Stimulated activated CD4-positive, alpha-beta T cell treated with anti-CD3 and anti-CD28 coated beads, Interleukin-1b, Interleukin-23, amount 100 ng/mL, for 24 hours (primary cell): ENCODE results near the gene CPE.
A peak's percentile ranks its signal among the peaks of the same experiment; 100 is the strongest.
"Not testable (repeated sequence)": the region's sequence is repeated elsewhere in the genome, so short reads cannot be mapped to it uniquely, and the experiment has no call there.

Experiments
- DNase-seq, 4 experiments: peaks; one replicate each; pipeline ENCODE4 v3.0.0-alpha.2; 2020; ENCODE audit warnings: low read depth in 4 of 4, low spot score in 1 of 4

CPE gene

DNA sequence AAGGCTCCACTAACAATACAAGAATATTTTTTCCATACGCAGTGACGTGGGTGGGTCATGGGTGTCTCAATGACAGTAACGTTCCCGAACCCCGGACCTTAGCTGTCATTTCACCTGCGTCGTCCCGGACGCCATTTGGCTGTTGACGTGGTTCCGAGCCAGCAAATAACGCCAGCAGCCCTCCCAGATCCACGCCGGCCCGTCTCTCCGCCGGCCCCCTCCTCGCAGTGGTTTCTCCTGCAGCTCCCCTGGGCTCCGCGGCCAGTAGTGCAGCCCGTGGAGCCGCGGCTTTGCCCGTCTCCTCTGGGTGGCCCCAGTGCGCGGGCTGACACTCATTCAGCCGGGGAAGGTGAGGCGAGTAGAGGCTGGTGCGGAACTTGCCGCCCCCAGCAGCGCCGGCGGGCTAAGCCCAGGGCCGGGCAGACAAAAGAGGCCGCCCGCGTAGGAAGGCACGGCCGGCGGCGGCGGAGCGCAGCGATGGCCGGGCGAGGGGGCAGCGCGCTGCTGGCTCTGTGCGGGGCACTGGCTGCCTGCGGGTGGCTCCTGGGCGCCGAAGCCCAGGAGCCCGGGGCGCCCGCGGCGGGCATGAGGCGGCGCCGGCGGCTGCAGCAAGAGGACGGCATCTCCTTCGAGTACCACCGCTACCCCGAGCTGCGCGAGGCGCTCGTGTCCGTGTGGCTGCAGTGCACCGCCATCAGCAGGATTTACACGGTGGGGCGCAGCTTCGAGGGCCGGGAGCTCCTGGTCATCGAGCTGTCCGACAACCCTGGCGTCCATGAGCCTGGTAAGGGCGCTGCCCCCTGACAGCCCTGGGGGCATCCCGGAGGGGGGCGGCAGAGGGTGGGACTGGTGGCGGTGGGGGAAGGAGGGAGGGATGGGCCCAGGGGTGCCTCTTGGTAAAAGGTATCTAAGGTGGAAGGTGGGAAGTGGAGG is at the start of gene CPE:
Gene CPE, plus strand, starts transcription at position 264 of the 933 bp plus-strand sequence. Its CDS starts 214 bp downstream, at position 478.
- DNase-seq = peak in 3 of 4 experiments; percentile 11 to 54 (median 20)

DNA sequence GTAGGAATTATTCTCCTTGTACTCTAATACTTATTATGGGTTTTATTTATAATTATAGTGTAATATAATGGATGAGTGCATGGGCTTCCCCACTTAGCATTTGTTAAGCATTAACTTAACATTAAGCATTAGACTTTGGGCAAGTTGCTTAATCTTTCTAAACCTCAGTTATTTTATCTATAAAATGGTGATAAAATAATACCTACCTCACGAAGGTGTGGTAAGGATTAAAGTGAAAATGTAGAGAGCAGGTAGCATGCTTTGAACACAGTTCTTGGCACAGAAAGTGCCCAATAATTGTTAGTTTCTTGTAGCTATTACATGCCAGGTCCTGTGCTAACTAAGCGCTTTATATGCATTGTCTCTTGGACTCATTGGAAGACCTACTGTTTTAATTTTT is 48.7 kb upstream of the CPE start:
- no peak for DNase-seq

DNA sequence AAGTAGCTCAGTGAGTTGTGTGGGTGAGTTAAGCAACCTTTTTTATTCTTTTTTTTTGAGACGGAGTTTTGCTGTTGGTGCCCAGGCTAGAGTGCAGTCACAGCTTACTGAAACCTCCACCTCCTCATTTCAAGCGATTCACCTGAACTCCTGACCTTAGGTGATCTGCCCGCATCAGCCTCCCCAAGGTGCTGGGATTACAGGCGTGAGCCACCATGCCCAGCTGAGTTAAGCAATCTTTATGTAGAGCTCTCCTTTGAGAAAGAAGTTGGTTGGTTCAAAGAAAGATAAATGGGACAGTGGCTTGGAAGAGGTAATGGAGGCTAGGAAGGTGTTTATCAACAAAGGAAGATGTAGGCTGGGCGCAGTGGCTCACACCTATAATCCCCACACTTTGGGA is 48.1 kb upstream of the CPE start:
- DNase-seq = no peak

DNA sequence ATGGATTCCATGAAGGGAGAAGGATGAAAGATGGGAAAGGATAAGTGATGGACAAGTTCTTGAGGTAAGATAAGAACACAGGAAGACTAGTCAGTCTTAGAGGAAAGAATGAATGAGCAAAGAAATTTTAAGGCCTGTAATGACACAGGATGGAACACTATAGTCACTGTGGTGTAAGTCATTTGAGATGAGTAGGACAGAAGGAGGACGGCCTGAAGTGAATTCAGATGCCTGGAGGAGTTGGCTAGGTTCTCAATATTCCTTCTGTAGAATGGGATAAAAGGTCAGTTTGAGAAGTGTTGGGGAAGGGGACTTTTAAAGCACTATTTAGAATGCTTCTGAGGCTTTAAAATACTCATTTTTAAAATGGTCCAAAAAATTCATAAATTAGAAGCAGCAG is 47.4 kb upstream of the CPE start:
- no peak for DNase-seq

DNA sequence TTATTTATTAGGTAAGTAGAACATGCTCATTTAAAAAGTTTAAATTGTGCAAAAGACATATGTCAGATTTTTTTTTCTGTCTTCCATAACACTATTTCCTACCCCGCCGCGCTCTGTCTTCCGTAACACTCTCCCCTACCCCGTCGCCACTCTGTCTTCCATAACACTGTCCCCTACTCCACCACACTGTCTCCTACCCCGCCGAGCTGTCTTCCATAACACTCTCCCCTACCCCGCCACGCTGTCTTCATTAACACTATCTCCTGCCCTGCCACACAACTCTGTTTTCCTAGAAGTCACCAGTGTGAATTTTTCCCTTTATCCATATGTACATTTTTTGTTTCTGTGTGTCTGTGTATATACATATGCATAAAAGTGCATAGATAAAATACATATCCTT is 47.0 kb upstream of the CPE start:
- no peak for DNase-seq

DNA sequence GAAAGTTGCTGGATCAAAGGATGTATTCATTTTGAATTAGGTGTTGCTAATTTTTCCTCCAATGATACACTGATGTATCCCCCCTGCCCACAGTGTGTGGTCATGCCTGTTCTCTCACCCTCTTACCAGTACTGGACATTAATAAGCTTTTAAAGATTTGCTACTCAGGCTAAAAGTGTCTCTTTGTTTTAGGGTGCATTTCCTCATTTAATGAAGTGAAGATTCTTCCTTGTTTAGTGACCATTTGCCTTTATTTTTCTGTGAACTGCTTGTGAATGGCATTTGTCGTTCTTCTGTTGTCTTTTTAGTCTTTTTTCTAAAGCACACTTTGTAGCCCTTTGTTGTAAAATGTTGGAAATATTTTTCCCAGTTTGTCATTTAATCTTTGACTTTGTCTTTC is 46.3 kb upstream of the CPE start:
- DNase-seq = no peak

DNA sequence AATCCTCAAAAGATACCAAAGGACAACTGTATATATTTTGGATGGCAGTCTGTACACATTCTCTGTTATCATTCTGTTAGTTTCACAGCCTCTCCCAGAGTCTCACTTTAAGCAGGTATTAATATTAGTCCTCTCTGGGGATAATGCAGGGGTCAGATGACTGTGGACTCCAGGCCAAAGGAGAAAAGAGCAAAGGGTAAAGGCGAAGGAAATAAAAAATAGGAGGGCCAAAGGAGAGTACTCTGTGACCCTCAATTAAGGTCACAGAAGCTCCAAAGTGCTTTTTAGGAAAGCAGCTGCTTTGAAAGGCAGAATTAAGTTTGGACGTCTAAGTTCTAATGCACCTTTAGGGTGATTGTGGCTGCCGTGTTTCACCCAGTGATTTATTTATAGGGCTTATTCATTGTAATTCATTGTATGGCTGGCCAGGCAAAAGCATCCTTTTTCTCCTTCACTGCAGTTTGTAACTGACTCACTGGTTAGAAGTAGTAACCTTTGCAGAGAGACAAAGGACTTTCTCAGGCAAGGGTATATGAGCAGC is 43.6 kb upstream of the CPE start:
- no peak for DNase-seq

DNA sequence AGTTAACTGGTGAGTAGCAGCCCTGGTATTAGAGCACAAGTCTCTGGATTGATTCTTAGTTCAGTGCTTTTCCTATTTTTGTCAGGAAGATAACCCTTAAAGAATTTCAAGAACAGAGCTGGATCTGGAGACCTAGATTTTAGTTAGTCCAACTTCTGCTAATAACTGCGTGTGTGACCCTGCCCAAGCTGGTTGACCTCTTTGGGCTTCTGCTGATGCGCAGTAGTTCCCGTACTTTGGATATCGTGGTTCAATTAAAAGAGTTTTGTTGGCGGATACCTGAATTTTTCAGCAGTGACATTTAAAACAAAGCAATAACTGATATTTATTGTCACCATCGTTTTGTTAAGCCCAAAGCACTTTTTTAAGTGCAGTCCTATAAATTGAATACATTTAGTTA is 42.1 kb upstream of the CPE start:
- no peak for DNase-seq

DNA sequence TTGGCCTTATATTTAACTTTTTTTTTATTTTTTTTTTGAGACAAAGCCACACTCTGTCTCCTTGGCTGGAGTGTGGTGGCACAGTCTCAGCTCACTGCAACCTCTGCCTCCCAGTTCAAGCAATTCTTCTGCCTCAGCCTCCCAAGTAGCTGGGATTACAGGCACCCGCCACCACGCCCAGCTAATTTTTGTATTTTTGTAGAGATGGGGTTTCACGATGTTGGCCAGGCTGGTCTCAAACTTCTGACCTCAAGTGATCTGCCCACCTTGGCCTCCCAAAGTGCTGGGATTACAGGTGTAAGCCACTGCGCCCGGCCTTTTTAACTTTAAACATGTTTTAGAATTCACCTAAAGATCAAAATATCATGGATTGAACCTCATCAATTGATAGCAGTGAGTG is 36.5 kb upstream of the CPE start:
- DNase-seq = not testable (repeated sequence)

DNA sequence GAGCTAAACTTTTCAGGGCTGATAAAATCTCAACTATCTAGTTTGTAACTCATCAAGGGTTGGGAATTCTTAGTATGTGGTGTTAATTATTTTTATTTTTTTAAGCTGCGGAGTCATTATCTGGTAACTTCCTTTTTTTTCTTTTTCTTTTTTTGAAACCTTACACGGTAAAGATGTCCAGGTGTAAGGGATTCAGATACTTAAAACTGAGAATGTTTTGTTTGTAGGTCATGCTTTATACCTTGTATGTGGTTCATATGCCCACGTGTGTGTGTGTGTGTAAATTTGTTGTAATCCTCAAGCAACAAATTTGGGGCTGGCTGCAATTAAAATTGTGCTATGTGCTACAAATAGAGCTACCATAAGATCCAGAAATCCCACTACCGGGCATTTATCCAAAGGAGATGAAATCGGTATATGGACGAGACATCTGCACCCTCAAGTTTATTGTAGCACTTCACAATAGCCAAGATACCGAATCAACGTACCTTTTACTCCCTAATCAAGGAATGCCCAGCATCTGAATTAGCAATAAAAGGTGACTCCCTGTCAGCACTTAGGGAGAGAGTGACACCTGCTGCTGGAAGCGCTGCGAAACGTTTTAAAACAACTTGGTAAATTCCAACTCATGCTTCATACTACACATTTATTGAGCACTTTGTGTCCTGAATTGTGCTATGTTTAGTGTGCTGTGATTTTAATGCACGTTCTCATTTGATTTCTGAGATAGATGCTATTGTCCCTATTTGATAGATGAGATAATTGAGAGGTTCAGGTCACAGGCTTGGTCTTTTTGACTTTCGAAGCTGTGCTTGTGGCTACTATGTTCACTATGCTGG is 35.2 kb upstream of the CPE start:
- no peak for DNase-seq

DNA sequence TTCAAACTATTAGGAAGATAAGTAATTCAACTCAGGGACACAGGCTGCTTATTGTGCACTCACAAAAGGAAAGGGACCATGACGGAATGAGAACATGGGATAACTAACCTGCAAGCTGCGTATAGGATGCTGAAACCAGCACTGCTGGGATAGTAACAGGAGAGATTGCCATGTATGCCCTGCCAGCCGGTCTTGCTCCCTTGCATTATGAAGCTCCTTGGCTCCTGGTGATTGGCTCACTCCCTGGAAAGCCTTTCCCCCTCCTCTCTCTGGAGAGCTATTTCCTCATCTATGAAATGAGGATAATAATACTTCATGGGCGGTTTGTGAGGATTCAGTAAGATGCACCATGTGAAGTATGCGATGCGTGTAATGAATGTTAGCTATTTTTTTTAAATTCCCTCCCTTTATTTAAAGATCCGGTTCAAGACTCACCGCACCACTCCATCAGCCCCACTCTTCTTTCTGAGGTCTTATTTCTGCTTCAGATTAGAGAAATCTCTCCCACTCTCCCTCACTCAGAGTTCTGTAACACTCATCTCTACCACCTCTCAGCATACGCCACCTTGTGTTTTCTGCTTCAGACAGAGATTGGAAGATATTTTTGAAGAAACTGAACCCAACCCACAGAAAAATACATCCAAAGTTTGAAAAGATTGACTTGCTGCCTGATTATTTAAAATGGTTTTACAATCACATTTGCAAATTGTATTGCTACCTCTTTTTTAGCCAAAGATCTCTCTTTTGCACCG is 33.0 kb upstream of the CPE start:
- no peak for DNase-seq

DNA sequence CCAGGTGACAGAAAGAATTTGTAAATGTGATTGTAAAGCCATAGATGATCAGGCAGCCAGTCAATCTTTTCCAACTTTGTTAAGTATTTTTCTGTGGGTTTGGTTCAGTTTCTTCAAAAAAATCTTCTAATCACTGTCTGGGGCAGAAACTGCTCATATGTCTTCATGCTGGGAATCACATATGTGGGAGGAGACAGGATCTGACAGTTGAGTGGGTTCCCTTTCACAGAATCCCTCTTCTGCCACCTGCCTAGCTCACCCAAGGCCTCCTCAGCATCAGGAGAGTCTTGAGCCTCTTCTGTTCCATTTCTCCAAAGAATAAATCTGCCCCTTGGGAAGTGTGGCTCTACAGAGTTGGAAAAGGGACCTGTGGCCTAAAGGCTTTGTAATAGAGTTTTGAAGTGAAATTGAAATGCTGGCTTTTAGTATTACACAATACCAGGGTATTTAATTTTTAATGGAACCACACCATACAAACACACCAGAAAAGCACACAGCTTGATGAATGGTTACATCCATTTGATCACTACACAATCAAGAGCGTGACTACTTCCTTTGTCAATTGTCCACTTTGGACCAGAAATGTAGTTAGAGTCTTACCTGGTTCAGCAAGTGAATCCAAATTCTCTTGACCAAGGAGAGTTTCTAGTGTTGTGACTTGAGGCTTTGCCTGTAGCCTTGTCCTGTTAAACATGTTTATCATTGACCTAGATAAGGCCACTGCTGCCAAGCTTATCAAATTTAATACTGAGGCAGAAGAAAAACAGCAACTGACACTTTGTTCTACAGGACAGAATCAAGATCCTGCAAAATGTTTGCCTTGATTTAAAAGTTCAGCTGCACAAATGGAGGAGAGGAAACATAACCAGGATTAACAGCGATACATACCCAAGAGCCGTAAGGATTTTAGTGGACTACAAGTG is 30.9 kb upstream of the CPE start:
- DNase-seq = no peak

DNA sequence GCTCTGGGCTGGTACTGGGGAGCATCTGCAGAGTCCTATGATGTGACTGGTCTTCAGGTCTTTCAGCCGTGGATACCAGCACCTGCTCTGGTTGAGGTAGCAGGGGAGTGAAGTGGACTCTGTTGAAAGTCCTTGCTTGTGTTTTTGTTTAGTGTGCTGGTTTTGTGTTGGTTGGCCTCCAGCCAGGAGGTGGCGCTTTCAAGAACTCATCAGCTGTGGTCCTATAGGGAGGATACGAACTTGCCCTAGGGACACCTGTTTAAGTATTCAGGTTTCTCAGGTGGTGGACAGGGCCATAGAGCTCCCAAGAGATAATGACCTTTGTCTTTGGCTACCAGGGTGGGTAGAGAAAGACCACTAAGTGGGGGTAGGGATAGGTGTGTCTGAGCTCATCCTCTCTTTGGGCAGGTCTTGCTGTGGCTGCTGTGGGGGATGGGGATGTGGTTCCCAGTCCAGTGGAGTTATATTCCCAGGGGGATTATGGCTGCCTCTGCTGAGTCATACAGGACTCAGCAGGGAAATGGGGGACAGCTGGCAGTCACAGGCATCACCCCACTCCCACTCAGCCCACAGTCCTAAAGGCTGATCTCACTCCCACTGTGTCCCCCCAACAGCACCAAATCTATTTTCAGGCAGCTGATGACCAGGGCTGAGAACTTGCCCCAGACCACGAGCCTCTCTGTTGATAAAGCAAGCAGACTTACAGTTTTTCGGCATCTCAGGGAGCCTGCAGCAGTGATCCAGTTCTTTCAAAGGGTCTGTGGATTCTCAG is 27.3 kb upstream of the CPE start:
- DNase-seq = no peak

DNA sequence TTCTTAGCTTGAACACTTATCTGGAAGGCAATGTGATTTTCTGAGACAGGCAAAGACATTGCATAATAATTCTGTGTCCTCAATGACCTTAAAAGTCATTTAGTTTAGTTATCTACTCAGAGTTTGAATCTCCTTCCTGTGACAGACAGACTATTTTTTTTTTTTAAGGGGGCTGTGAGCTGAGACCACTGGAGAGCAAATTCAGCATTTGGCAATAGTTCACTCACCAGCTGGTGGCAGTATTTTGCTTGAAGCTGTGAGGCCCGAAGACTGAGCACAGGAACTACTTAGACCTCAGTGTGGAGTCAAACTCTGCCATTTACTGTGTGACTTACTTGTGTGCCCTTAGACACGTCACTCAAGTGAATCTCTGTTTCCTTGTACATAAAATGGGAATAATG is 22.9 kb upstream of the CPE start:
- DNase-seq = no peak

DNA sequence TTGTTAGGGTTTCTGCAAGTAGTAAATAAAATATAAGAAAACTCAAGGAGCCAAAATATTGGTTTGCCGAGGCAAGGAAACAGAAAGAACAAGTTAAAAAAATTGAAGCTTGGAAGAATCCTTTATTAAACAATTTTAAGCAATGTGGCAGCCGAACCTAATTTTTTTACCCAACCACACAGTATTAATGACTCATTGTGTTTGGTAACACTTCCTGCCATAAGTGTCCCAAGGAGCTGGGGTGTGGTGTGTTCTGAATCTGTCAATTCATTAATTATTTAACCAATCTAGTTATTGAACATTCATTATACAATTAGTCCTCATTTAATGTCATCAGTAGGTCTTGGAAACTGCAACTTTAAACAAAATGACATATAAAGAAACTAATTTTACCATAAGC is 19.3 kb upstream of the CPE start:
- no peak for DNase-seq

DNA sequence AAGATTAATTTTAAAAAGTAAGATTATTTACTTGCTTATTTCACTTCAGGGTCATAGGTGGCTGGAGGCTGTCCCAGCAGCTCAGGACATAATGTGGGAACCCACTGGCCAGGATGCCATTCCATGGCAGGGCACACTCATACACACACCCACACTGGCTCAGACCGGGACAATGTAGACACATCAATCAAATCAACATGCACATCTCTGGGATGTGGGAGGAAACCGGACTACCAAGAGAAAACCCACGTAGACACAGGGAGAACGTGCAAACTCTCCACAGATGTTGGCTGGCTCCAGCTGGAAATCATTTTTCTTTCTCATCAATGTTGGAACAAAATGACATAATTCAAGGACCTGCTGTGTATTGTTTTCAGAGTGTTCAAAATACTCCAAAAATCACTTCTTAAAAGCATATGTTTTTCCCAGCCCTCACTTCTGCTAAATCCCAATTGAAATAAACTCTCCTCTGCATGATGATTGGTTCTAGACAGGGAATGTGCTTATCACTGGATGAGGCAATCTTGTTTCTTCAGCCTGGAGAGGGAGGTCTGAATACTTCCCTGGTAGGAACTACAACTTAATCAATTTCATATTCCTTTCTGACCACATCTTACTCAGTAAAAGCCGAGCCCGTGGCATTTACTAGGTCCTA is 18.6 kb upstream of the CPE start:
- DNase-seq = no peak

DNA sequence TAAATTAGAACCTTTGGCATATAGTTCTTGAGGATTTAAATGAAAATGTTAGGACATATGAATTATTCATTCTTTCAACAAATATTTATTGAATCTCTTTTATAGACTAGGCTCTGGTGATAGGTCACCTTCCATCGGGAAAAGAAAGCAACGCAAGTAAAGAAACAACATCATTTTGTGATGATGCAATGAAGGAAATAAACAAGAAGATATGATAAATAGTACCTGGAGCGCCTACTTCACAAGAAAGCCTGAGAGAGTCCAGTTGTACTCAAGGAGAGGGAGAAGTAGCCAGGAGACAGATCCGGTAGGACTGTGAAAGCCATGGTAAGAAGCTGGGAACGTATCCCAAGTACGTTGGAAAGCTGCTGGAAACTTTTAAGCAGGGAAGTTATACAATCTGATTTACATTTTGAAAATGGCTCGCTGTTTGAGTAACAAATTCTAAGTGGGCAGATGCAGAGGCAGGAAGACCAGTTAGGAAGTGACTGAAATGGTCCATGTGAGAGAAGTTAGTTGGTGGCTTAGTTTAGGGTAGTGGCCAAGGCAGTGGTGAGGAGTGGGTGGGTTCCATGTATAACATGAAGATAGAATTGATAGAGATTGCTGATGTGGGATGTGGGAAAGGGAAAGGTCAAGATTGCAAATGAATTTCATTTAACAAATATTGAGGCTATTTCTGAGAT is 17.7 kb upstream of the CPE start:
- DNase-seq = no peak

DNA sequence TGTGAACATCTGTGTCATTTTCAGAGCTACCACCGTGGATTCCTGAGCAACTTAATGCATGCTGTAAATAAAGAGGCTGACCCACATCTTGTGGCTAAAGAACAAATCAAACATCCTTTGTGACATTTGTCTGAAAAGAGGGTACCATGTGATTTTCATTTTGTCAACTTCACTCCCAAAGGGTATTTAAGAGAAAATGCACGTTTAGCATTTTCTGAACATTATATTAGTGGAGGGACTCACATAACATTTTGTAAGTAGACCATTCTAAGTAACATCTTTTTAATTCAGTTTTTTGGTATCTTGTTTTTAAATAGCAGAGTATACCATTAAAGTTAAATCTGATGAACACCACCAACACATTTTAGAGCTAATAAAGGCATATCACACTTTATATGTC is 17.0 kb upstream of the CPE start:
- no peak for DNase-seq
